SK-N-SH (cell line): ENCODE results near the gene MAN2A2. TPM values are rescaled to one million over a fixed set of nuclear protein-coding genes. Genes with fewer than 3 reads are reported as not detected.

Experiments used
- CTCF ChIA-PET: fragments of 300-600, 350-600 bp; formaldehyde crosslinking; extraction: SDS; loops from one replicate; lab custom pipeline; 2021; lab: Yijun Ruan, JAX
- POLR2A ChIA-PET: fragments of 350-600 bp; sonication (Branson Sonifier 250); formaldehyde crosslinking; extraction: SDS; loops from one replicate; lab custom pipeline; 2020; ENCODE audit warnings: antibody characterized with exemption, inconsistent platforms; lab: Yijun Ruan, JAX
- DNase-seq: peaks from one replicate; pipeline ENCODE4 v3.0.0; 2012
- H2AFZ ChIP-seq: fragments of 200-600 bp; sonication (generic); 2 replicates; pipeline ENCODE4 v1.8.1; 2016; ENCODE audit warnings: antibody characterized with exemption, mild to moderate bottlenecking, low read depth
- H3F3A ChIP-seq: fragments of 200-600 bp; sonication (generic); replicated peaks from 2 replicates; pipeline ENCODE3; 2016; ENCODE audit warnings: antibody characterized with exemption, mild to moderate bottlenecking; ENCODE audit not compliant: insufficient read depth
- H3K27ac ChIP-seq, 2 experiments: fragments of 200-500 bp in 1 of 2; fragments of 200-600 bp in 1 of 2; sonication (Bioruptor generic) in 1 of 2; sonication (generic), shearing (Covaris generic) in 1 of 2; 2 replicates each; pipeline versions ENCODE4 v1.5.1 to v1.6.1; 2014 to 2016; ENCODE audit warnings: low read depth in 2 of 2, inconsistent platforms in 1 of 2, low read length in 1 of 2, mild to moderate bottlenecking in 1 of 2, mixed read lengths in 1 of 2
- H3K27me3 ChIP-seq: fragments of 200-600 bp; sonication (generic), shearing (Covaris generic); 2 replicates; pipeline ENCODE4 v1.6.1; 2016; ENCODE audit warnings: mixed run types; ENCODE audit not compliant: insufficient read depth
- H3K36me3 ChIP-seq, 2 experiments: fragments of 200-500 bp in 1 of 2; fragments of 200-600 bp in 1 of 2; sonication (Bioruptor generic) in 1 of 2; sonication (generic) in 1 of 2; replicated peaks in 1 of 2; 2 replicates each; pipeline versions ENCODE3 to v1.5.1; 2014 to 2016; ENCODE audit warnings: low read length in 1 of 2, mild to moderate bottlenecking in 1 of 2; ENCODE audit not compliant: insufficient read depth in 2 of 2, control insufficient read depth in 1 of 2
- H3K4me1 ChIP-seq, 2 experiments: fragments of 200-500 bp in 1 of 2; fragments of 200-600 bp in 1 of 2; sonication (Bioruptor generic) in 1 of 2; sonication (generic), shearing (Covaris generic) in 1 of 2; 2 replicates each; pipeline versions ENCODE4 v1.5.1 to v1.6.1; 2014 to 2016; ENCODE audit warnings: low read depth in 1 of 2, low read length in 1 of 2, mixed run types in 1 of 2; ENCODE audit not compliant: insufficient read depth in 2 of 2, control insufficient read depth in 1 of 2
- H3K4me2 ChIP-seq: fragments of 200-600 bp; sonication (generic), shearing (Covaris generic); 2 replicates; pipeline ENCODE4 v1.6.1; 2017; ENCODE audit warnings: mixed run types
- H3K4me3 ChIP-seq, 2 experiments: fragments of 200-500 bp in 1 of 2; fragments of 200-600 bp in 1 of 2; sonication (Bioruptor generic) in 1 of 2; sonication (generic), shearing (Covaris generic) in 1 of 2; 2 replicates each; pipeline versions ENCODE4 v1.5.1 to v1.8.1; 2014 to 2016; ENCODE audit warnings: low read depth in 2 of 2, inconsistent platforms in 1 of 2, low read length in 1 of 2, mild to moderate bottlenecking in 1 of 2, mixed read lengths in 1 of 2, moderate library complexity in 1 of 2
- H3K79me2 ChIP-seq: fragments of 200-600 bp; sonication (generic); 2 replicates; pipeline ENCODE4 v1.8.1; 2017; ENCODE audit warnings: mild to moderate bottlenecking; ENCODE audit not compliant: insufficient read depth
- H3K9ac ChIP-seq: fragments of 200-600 bp; sonication (generic); 2 replicates; pipeline ENCODE4 v1.6.1; 2017; ENCODE audit warnings: mixed run types
- H3K9me2 ChIP-seq: fragments of 200-600 bp; sonication (generic); 2 replicates; pipeline ENCODE4 v1.6.1; 2017; ENCODE audit warnings: mixed run types
- H3K9me3 ChIP-seq: fragments of 200-600 bp; sonication (generic); 2 replicates; pipeline ENCODE4 v1.6.1; 2017; ENCODE audit warnings: mixed run types, mild to moderate bottlenecking, moderate library complexity
- H4K20me1 ChIP-seq: fragments of 200-600 bp; sonication (generic); 2 replicates; pipeline ENCODE4 v1.6.1; 2017; ENCODE audit warnings: mild to moderate bottlenecking, mixed run types; ENCODE audit not compliant: insufficient read depth
- CHD2 ChIP-seq: fragments of 150-350 bp; IDR thresholded peaks from 2 replicates; pipeline ENCODE4 v1.6.1; 2018; ENCODE audit warnings: low read length; ENCODE audit not compliant: partially characterized antibody
- ELF1 ChIP-seq: IDR thresholded peaks from 2 replicates; pipeline ENCODE4 v1.4.0; 2012
- EZH2phosphoT487 ChIP-seq: fragments of 200-600 bp; sonication (generic); IDR thresholded peaks from 2 replicates; pipeline ENCODE4 v1.6.1; 2017; ENCODE audit warnings: low read depth, mixed run types, mild to moderate bottlenecking, antibody characterized with exemption, moderate library complexity, borderline replicate concordance
- FOSL2 ChIP-seq: IDR thresholded peaks from 2 replicates; pipeline ENCODE4 v1.4.0; 2012; ENCODE audit warnings: low read depth, mild to moderate bottlenecking, moderate library complexity, borderline replicate concordance
- FOXJ3 ChIP-seq: sonication (generic); formaldehyde crosslinking; IDR thresholded peaks from 2 replicates; pipeline ENCODE4 v1.5.1; 2020; ENCODE audit warnings: mild to moderate bottlenecking, missing genetic modification reagents
- FOXM1 ChIP-seq: IDR thresholded peaks from 2 replicates; pipeline ENCODE4 v1.4.0; 2012; ENCODE audit warnings: low read depth, mild to moderate bottlenecking
- GABPA ChIP-seq: IDR thresholded peaks from 2 replicates; pipeline ENCODE4 v1.4.0; 2012; ENCODE audit warnings: low read depth, mild to moderate bottlenecking
- JUND ChIP-seq: IDR thresholded peaks from 2 replicates; pipeline ENCODE4 v1.4.0; 2012
- MXI1 ChIP-seq: IDR thresholded peaks from 2 replicates; pipeline ENCODE4 v1.6.1; 2012; ENCODE audit warnings: mild to moderate bottlenecking, low read depth, low read length, improper control_type of control experiment
- NFIC ChIP-seq: IDR thresholded peaks from 2 replicates; pipeline ENCODE4 v1.4.0; 2012; ENCODE audit warnings: borderline replicate concordance
- NRF1 ChIP-seq: IDR thresholded peaks from 2 replicates; pipeline ENCODE4 v1.6.1; 2012; ENCODE audit warnings: low read depth, mild to moderate bottlenecking, low read length
- POLR2AphosphoS5 ChIP-seq: IDR thresholded peaks from 2 replicates; pipeline ENCODE4 v1.6.1; 2012; ENCODE audit warnings: low read depth, low read length
- RFX5 ChIP-seq: IDR thresholded peaks from 2 replicates; pipeline ENCODE4 v1.6.1; 2012; ENCODE audit warnings: mild to moderate bottlenecking, improper control_type of control experiment, low read length
- RXRA ChIP-seq: IDR thresholded peaks from 2 replicates; pipeline ENCODE4 v1.4.0; 2012; ENCODE audit warnings: low read depth, mild to moderate bottlenecking, borderline replicate concordance
- SIN3A ChIP-seq: IDR thresholded peaks from 2 replicates; pipeline ENCODE4 v1.6.1; 2012; ENCODE audit warnings: low read depth, mild to moderate bottlenecking, low read length, moderate library complexity, borderline replicate concordance
- SMC3 ChIP-seq: IDR thresholded peaks from 2 replicates; pipeline ENCODE4 v1.6.1; 2012; ENCODE audit warnings: low read depth, low read length, improper control_type of control experiment
- TCF12 ChIP-seq: IDR thresholded peaks from 2 replicates; pipeline ENCODE4 v1.4.0; 2012
- TEAD4 ChIP-seq: IDR thresholded peaks from 2 replicates; pipeline ENCODE4 v1.4.0; 2012; ENCODE audit warnings: mild to moderate bottlenecking, borderline replicate concordance; ENCODE audit not compliant: insufficient read depth
- WGBS: methylation state at CpG from one replicate; pipeline ENCODE4 v1.1.6; 2017; ENCODE audit warnings: low lambda C conversion rate; 5-methylcytosine and 5-hydroxymethylcytosine counted together
- polyA plus RNA-seq, 3 experiments: library from polyadenylated mRNA; depleted of rRNA; stranded (reverse); fragments of >200 nt; gene quantifications; 2 replicates each; pipeline ENCODE4 v1.2.3, GENCODE V29; 2012
- TF ChIP-seq, protein P1 (sequence below): IDR thresholded peaks from 2 replicates; pipeline ENCODE4 v1.6.1; 2012; ENCODE audit warnings: mild to moderate bottlenecking, low read depth, low read length, moderate library complexity
- TF ChIP-seq, protein P2 (sequence below): fragments of 150-350 bp; IDR thresholded peaks from 2 replicates; pipeline ENCODE4 v1.6.1; 2017; ENCODE audit warnings: antibody characterized with exemption, low read length, low read depth, borderline replicate concordance
- TF ChIP-seq, protein P3 (sequence below): IDR thresholded peaks from 2 replicates; pipeline ENCODE4 v1.4.0; 2012; ENCODE audit warnings: low read depth, borderline replicate concordance
- TF ChIP-seq, protein P4 (sequence below): IDR thresholded peaks from 2 replicates; pipeline ENCODE4 v1.4.0; 2012; ENCODE audit warnings: low read depth, borderline replicate concordance
- TF ChIP-seq, protein P5 (sequence below): IDR thresholded peaks from 2 replicates; pipeline ENCODE4 v1.4.0; 2012; ENCODE audit warnings: low read depth

Gene MAN2A2
- polyA plus RNA-seq, 1 of the 3 experiments (the other 2 are of a cell fraction) = 35.0 TPM

DNA sequence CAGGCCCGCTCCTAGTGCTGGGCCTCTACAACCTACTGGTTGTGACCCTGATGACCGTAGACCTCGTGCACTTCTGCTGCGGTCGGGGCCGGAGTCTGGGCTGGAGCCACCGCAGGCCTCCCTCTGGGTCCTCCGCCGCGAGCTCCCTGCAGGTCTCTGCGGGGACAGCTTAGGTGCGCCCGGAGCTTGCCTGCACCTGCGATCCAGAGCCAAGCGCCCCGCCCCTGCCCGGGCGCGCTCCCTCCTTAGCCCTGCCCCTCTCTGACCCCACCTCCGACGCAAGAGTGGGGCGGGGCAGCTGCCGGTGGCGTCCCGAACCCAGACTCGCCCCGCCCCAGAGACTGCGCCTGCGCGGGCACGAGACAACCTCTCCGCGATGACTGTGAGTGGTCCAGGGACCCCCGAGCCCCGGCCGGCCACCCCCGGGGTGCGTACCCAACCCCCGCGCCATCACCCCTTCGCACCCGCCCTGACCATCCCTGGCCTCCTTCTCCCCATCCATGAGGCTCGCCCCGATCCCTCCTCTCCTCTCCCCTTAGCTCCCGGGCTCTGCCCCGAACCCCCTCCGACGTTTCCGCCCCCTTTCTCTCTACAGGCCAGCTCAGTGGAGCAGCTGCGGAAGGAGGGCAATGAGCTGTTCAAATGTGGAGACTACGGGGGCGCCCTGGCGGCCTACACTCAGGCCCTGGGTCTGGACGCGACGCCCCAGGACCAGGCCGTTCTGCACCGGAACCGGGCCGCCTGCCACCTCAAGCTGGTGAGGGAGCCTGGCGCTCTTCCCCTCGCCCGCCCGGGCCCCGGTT, 32.0 kb downstream of the MAN2A2 start, which contains the start of gene UNC45A:
Gene UNC45A, plus strand, starts transcription at position 337 of the 803 bp plus-strand sequence. Its CDS starts 40 bp downstream, at position 377.
- peak; percentile 98 for DNase-seq
- under 1% methylated on average over 26 of the region's 65 CpGs for WGBS
- Histone ChIP-seq H3K27ac (peak within 1 kb of the TSS; percentile 64 to 77; a peak in 3 of 4 replicates), H3K9me2 (no peaks in the 10 kb centered on the region), H3F3A (peaks cover 22% of the 10 kb centered on the region), H4K20me1 (no peaks in the 10 kb centered on the region), H3K9me3 (no peaks in the 10 kb centered on the region), H3K9ac (peak within 1 kb of the TSS; percentile 86), H2AFZ (peak within 1 kb of the TSS; percentile 97), H3K4me2 (peak within 1 kb of the TSS; percentile 92), H3K27me3 (no peaks in the 10 kb centered on the region), H3K36me3 (peaks cover 15 to 33% of the 10 kb centered on the region in 2 experiments), H3K4me1 (peaks cover 13 to 38% of the 10 kb centered on the region in 2 experiments; a peak in 2 of 4 replicates), H3K79me2 (peaks cover 23% of the 10 kb centered on the region), H3K4me3 (peak within 1 kb of the TSS; percentile 81 to 96)
- ChIA-PET POLR2A (interaction anchor here (0.8 to 4.8 kb wide), 9 partner anchors 11 to 297 kb away, joined by 3 to 23 read pairs (median 6); partner anchors contain the start of genes BLM, MAN2A2 and RCCD1), CTCF (interaction anchor here (0.7 to 11.5 kb wide), 22 partner anchors 10 to 338 kb away, joined by 3 to 142 read pairs (median 6); partner anchors contain the start of genes MAN2A2, RCCD1 and VPS33B)
- TF ChIP-seq POLR2AphosphoS5 (0 out of 2 replicates have a peak, but pooled peaks have one; percentile 39), CHD2 (no peak), JUND (no peak), TCF12 (no peak), NFIC (no peak), SIN3A (0 out of 2 replicates have a peak, but pooled peaks have one; percentile 11), MXI1 (no peak), RFX5 (no peak), ELF1 (no peak), NRF1 (peak; percentile 80), FOXJ3 (CRISPR knock-in tag) (peak; percentile 18; the same call in 1 of the 2 replicates), RXRA (no peak), SMC3 (no peak), FOXM1 (no peak), TEAD4 (no peak), GABPA (peak; percentile 23; the same call in 1 of the 2 replicates), EZH2phosphoT487 (no peak), FOSL2 (no peak)
- TF ChIP-seq, protein P1, sequence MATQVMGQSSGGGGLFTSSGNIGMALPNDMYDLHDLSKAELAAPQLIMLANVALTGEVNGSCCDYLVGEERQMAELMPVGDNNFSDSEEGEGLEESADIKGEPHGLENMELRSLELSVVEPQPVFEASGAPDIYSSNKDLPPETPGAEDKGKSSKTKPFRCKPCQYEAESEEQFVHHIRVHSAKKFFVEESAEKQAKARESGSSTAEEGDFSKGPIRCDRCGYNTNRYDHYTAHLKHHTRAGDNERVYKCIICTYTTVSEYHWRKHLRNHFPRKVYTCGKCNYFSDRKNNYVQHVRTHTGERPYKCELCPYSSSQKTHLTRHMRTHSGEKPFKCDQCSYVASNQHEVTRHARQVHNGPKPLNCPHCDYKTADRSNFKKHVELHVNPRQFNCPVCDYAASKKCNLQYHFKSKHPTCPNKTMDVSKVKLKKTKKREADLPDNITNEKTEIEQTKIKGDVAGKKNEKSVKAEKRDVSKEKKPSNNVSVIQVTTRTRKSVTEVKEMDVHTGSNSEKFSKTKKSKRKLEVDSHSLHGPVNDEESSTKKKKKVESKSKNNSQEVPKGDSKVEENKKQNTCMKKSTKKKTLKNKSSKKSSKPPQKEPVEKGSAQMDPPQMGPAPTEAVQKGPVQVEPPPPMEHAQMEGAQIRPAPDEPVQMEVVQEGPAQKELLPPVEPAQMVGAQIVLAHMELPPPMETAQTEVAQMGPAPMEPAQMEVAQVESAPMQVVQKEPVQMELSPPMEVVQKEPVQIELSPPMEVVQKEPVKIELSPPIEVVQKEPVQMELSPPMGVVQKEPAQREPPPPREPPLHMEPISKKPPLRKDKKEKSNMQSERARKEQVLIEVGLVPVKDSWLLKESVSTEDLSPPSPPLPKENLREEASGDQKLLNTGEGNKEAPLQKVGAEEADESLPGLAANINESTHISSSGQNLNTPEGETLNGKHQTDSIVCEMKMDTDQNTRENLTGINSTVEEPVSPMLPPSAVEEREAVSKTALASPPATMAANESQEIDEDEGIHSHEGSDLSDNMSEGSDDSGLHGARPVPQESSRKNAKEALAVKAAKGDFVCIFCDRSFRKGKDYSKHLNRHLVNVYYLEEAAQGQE = no peak
- TF ChIP-seq, protein P2, sequence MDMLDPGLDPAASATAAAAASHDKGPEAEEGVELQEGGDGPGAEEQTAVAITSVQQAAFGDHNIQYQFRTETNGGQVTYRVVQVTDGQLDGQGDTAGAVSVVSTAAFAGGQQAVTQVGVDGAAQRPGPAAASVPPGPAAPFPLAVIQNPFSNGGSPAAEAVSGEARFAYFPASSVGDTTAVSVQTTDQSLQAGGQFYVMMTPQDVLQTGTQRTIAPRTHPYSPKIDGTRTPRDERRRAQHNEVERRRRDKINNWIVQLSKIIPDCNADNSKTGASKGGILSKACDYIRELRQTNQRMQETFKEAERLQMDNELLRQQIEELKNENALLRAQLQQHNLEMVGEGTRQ = no peak
- TF ChIP-seq, protein P3, sequence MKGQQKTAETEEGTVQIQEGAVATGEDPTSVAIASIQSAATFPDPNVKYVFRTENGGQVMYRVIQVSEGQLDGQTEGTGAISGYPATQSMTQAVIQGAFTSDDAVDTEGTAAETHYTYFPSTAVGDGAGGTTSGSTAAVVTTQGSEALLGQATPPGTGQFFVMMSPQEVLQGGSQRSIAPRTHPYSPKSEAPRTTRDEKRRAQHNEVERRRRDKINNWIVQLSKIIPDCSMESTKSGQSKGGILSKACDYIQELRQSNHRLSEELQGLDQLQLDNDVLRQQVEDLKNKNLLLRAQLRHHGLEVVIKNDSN = no peak
- TF ChIP-seq, protein P4, sequence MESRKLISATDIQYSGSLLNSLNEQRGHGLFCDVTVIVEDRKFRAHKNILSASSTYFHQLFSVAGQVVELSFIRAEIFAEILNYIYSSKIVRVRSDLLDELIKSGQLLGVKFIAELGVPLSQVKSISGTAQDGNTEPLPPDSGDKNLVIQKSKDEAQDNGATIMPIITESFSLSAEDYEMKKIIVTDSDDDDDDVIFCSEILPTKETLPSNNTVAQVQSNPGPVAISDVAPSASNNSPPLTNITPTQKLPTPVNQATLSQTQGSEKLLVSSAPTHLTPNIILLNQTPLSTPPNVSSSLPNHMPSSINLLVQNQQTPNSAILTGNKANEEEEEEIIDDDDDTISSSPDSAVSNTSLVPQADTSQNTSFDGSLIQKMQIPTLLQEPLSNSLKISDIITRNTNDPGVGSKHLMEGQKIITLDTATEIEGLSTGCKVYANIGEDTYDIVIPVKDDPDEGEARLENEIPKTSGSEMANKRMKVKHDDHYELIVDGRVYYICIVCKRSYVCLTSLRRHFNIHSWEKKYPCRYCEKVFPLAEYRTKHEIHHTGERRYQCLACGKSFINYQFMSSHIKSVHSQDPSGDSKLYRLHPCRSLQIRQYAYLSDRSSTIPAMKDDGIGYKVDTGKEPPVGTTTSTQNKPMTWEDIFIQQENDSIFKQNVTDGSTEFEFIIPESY = no peak
- TF ChIP-seq, protein P5, sequence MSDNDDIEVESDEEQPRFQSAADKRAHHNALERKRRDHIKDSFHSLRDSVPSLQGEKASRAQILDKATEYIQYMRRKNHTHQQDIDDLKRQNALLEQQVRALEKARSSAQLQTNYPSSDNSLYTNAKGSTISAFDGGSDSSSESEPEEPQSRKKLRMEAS = peak; percentile 81
